Stimulated activated CD8-positive, alpha-beta memory T cell treated with anti-CD3 and anti-CD28 coated beads, Interleukin-4, amount 100 ng/mL, for 48 hours (primary cell): ENCODE results near the gene CA12.
A peak's percentile ranks its signal among the peaks of the same experiment; 100 is the strongest.

ENCODE experiments used
- DNase-seq: peaks from one replicate; pipeline ENCODE4 v3.0.0-alpha.2; 2020

The CA12 gene

DNA sequence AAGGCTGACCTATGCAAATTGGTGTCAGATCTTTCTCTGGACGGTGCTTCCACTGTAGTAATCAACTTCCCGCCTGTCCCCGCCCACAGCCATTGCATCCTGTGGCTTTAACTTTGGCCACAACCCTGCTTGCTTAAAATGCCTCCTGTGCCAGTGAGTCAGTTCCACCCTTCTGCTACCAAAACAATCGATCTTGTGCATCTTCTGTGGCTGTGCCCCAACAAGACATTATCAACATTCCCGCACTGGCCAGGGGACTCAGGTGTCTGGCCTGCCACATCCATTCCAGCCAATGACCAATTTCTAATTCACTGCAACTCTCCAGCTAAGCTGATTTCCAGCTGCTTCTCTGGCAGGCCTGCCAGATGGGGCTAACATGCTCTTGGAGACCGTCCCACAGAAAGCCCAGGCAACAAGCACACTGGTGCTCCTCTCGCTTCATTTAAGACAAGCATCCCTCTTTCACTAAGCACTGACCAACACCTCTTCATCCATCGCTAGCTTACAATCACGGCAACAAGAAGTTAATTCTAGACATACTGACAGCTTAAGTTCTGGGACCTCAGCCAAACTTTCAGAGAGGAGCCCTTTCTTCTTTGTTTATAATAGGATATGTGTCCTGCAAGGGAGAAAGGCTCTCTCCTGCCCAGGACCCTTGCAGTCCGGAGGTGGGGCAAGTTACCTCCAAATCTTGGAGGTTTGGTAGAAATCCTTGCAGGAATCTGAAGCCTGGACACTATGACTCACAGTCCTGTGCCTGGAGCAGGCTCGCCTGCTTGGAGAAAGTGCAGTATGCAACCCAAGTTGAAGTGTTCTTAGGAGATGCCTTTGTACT, 6.7 kb downstream of the CA12 start:
- peak; percentile 71 for DNase-seq

- DNase-seq = no peak
Observed at GRCh38 chr15:63373866-63374548, 7.6 kb downstream of the CA12 start.

DNA sequence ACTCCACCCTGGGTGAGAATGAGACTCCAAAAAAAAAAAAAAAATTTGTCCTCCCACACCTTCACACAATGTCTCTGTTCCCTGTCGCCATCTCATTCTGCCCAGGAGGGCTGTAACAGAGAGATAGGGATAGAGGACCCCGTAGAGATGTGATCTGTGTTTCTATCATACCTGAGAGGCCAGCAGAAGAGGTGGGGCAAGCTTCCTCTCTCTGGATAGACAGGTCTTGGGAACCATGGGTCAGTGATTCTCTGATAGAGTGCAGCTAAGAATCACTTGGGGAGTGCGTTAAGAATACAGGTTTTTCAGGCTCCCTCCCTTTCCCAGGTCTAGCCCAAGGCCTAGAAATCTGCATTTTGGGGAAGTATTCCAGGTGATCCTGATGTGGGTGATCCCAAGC, 8.3 kb downstream of the CA12 start:
- no peak for DNase-seq

GRCh38 chr15:63372753-63373152, 8.9 kb downstream of the CA12 start:
- DNase-seq = no peak

GRCh38 chr15:63372018-63372705, 9.5 kb downstream of the CA12 start:
- peak; percentile 57 for DNase-seq

DNA sequence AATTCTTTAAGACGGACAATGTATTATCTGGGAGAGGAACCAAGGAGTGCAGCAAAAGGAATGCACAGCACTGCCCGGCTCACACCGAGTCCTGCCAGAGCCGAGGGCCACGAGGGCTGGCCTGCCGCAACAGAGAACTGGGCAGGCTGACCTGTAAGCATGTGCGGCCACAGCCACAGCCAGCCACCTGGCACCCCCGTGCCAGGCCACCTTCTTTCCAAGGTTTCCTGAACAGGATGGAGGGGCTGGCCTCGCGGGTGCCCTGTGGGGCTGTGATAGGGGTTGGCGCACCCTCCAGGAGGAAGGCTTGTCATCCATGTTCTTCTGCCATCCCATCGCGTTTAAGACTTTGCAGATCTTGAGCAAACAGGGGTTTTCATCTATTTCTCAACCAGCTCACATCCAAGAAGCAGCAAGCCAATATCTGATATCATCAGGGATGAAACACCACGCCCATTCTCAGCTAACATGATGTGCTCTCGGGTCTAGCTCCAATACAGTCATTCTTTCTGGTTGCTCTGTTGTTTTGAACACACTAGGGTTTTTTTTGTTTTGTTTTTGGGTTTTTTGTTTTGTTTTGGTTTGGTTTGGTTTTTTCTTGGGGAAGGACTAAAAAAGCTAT, 10.2 kb downstream of the CA12 start:
- DNase-seq = no peak

DNA sequence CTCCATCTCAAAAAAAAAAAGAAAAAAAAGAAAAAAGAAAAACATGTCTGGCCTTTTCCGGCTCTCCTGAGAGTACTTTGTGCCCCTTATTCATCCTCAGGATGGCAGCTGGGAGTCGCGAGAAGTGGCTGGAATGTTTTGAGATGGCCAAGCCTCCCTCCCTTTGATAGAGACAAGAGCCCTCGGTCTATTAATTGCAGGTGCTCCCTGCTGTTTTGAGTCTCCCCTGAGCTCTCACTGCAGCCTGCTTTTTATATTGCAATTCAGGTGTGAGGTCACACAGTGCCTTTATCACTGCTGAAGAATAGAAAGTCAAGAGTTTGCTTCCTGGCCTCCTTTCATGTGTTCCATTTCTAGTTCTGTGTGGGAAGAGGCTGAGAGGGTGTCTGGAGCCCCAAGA, 10.9 kb downstream of the CA12 start:
- no peak for DNase-seq

GRCh38 chr15:63369781-63370180, 11.9 kb downstream of the CA12 start:
- no peak for DNase-seq

DNA sequence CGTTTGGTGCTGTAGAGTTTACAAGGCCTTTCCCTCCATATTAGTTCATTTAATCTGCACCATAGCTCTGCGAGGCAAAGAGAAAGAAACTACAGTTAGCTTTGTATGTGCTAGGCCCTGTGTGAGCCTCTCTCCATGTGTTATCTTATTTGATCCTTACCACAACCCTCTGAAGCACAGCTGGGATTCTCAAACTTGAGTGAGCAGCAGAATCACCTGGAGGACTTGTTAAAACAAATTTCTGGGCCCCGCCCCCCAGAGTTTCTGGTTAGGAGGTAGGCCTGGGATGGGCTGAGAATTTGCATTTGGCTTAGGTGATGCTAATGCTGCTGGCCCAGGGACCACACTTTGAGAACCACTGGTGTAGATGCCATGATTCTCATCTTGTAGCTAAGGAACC, 12.3 kb downstream of the CA12 start:
- DNase-seq = no peak

GRCh38 chr15:63368503-63368902, 13.1 kb downstream of the CA12 start:
- no peak for DNase-seq

- DNase-seq = no peak
Observed at GRCh38 chr15:63367900-63368299, 13.7 kb downstream of the CA12 start.

GRCh38 chr15:63367390-63367789, 14.3 kb downstream of the CA12 start:
- no peak for DNase-seq

DNA sequence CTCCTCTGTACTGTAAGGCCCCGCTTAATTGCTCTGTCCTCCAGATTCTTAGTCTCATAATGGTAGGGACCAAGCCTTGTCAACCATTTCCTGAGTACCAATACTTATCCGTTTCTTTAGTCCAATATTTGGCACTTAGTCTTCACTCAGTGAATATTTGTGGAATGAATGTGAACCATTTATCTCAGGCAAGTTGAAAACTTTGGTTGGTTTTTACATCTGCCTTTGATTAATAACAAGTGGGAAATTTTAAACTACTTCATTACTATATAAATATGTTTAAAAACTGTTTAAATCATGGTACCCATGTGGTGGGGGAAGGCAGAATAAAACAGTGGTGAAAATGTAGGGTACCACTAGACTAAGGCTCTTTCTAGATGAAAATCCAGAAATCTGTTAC, 15.2 kb downstream of the CA12 start:
- no peak for DNase-seq

- no peak for DNase-seq
Observed at GRCh38 chr15:63365273-63365680, 16.4 kb downstream of the CA12 start.

DNA sequence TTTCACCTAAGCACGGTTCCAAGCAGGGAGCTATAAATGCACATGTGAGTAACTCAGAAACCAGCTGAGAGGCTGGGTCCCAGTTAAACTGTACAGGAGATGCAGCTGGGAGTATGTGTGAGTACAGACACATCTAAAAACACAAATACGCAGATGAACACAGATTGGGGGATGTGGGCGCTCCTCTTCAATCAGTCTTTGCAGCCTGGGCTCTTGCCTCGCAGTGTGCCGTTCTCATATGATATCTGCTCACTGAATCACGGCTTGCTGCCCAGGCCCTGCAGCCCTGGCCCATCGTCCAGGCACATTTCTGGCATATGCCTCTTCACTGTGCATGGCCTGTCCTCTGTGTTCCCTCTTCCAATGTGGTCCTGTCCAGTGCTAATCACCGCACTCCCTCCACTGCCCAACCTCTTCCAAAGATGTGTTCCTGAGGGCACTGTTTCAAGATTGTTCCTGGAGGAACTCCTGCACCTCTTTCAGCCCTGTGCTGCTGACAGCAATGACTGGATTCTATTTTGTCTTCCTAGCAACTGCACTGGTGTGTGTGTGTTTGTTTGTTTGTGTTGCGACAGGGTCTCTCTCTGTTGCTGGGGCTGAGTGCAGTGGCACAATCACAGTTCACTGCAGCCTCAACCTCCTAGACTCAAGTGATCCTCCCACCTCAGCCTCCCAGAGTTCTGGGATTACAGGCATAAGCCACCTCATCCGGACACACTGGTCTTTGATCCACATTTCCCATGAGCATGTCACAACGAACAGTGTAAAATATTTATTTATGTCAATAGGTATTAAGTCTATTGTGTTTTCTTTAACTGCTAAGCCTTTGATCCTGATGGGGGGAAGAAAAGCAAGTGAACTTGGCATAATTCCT, 17.0 kb downstream of the CA12 start:
- DNase-seq = no peak

DNA sequence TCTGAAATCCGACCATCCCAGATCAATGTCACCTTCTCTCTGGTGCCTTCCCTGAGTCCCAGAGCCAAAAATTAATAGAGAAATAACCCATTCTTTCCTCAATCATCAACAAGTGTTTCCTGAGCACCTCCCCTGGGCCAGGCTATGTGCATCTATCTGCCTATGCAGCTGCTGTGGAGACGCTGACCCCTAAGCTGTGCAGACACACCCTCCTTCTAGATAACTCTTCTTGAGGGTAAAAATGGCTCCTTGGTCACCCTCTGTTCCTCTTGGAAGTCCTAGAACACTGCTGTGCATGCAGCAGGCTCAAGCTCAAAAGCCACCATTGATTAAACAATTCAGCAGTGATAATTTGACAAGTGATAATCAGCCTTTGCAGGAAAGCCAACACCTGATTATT, 18.4 kb downstream of the CA12 start:
- DNase-seq = no peak

DNA sequence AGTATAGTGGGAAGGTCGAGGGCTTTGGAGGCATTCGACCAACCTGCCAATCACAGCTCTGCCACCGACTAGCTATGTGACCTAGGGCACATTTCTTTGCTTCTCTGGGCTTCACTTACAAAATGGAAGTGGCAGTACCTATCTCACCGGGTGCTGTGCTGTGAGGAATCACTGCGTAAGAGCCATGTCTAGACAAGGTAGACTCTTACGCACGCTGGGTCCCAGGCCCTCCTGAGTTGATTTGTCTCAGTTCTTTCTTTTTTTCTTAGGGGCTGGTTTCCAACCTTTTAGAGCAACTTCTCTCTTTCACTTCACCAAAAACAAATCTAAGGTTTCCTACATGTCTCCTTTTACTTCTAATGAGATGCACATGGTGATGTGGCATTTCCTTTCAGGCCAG, 18.8 kb downstream of the CA12 start:
- no peak for DNase-seq

DNA sequence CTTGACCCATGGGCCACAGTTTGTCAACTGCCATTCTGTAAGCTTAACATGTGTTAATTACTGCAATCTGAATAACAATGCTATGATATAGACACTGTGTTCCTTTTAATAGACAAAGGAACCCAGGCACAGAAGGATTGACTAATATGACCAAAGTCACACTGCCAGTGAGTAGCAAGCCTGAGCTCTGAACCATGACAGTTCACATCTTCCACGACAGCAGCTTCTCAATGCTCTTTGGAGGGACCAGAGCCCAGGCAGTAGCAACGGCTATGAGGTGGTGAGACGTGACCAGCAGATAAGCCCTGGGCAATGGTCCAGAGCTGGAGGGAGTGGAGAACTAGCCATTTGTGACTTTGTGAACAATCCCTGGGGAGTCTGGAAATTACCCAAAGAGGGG, 19.4 kb downstream of the CA12 start:
- DNase-seq = no peak

DNA sequence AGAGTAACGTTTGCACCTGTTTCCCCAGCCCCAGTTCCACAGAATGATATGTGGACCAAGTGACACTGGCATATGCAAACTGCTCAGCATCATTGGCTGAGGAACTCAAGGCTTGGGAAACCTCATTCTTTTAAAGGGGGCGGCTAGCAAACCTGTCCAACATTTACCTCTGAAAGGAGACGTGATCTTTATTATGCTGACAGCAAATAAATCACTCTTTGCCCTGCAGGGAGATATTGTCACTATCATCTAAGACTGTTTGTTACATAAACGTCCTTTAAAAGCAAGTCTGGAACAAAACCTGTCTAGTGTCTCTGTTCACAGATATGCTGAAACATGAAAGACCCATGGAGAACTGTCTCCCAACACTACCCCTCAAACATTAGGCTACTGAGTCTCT, 21.5 kb downstream of the CA12 start:
- DNase-seq = no peak

DNA sequence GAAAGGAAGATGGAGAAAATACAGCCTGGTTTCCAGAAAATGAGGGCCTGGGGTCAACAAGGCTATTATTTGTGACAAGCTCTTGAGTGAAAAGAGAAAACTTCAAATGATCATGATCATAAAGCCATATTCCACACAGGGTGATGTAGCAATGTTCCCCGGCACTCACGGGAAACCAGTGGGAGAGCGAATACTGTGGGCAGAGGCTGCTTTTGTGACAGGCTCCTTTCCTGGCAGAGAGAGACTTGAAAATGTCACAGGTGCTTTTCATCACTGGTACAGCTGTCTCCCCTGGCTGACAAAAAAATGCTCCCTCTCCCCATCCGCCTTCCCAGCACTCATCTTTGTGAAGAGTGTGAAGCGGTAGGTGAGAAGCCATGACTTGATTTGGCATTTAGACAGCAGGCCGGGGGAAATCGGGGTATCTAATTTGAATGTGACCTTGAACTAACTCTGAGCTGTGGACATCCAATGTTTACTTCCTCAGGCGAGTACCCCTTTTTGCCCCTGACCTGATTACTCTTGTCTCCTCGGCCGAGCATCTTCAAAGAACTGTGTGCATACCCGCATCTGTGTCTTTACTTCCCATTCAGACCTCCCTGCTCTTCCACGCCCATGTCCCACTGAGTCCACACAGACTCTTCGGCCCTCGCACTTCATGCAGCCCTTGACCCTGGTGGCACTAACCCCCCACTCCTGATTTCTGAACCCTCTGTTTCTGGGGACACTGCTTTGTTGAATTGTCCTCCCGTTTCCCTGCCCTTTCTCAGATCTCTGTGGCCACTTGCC, 23.2 kb downstream of the CA12 start:
- no peak for DNase-seq

- DNase-seq = no peak
Observed at GRCh38 chr15:63357731-63358130, 23.9 kb downstream of the CA12 start.

DNA sequence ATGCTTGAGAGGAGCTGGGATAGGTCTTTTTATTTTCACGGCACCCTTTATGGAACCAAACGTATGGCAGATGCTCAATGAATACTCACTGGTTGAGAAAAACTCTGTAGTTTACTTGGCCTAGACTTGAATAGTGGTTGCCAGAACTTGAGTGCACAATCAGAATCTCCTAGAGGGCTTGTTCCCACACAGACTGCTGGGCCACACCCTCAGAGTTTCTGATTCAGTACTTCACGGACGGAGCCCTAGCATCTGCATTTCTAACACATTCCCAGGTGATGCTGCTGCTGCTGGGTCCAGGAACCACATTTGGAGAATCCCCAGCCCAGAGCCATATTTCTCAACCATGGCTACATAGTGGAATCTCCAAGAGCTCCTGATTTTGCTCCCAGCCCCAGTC, 24.6 kb downstream of the CA12 start:
- DNase-seq = no peak
